DND-41 (cell line): ENCODE results near the gene BGN.

Experiments used
- ATAC-seq: fragments of 200-7000 bp; cut with Tn5 transposase; 3 replicates; pipeline ENCODE4 v1.9.1; 2021; ENCODE audit warnings: low read depth; ENCODE audit not compliant: insufficient read depth
- DNase-seq: peaks from one replicate; pipeline ENCODE4 v3.0.0-alpha.2; 2020
- H2AFZ ChIP-seq: 2 replicates; pipeline ENCODE4 v1.6.0; 2012; ENCODE audit warnings: low read depth, low read length
- H3K27ac ChIP-seq: 2 replicates; pipeline ENCODE4 v1.5.1; 2012; ENCODE audit warnings: low read length, inconsistent platforms
- H3K27me3 ChIP-seq: fragments of 200-600 bp; sonication (generic); 2 replicates; pipeline ENCODE4 v1.6.0; 2012; ENCODE audit warnings: low read length, mild to moderate bottlenecking, inconsistent platforms; ENCODE audit not compliant: insufficient read depth, poor library complexity
- H3K36me3 ChIP-seq: 2 replicates; pipeline ENCODE4 v1.5.1; 2012; ENCODE audit warnings: low read length, inconsistent platforms; ENCODE audit not compliant: insufficient read depth
- H3K4me1 ChIP-seq: 2 replicates; pipeline ENCODE4 v1.5.1; 2012; ENCODE audit warnings: mild to moderate bottlenecking, low read length; ENCODE audit not compliant: insufficient read depth
- H3K4me2 ChIP-seq: 2 replicates; pipeline ENCODE4 v1.6.0; 2012; ENCODE audit warnings: mild to moderate bottlenecking, moderate library complexity, low read length, inconsistent platforms; ENCODE audit not compliant: insufficient read depth
- H3K4me3 ChIP-seq, 2 experiments: fragments of 200-600 bp in 1 of 2; shearing (Covaris generic) in 1 of 2; 2 replicates each; pipeline ENCODE4 v1.5.1; 2012 to 2016; ENCODE audit warnings: inconsistent platforms in 2 of 2, low read length in 2 of 2, mild to moderate bottlenecking in 2 of 2, low read depth in 1 of 2, moderate library complexity in 1 of 2
- H3K79me2 ChIP-seq: 2 replicates; pipeline ENCODE4 v1.6.0; 2012; ENCODE audit warnings: low read length, inconsistent platforms; ENCODE audit not compliant: insufficient read depth
- H3K9ac ChIP-seq: 2 replicates; pipeline ENCODE4 v1.6.0; 2012; ENCODE audit warnings: low read depth, mild to moderate bottlenecking, inconsistent platforms, low read length, moderate library complexity
- H3K9me3 ChIP-seq: 2 replicates; pipeline ENCODE4 v1.5.1; 2012; ENCODE audit warnings: low read length, moderate library complexity, mild to moderate bottlenecking, inconsistent platforms; ENCODE audit not compliant: insufficient read depth, severe bottlenecking
- H4K20me1 ChIP-seq: 2 replicates; pipeline ENCODE4 v1.6.0; 2012; ENCODE audit warnings: low read length; ENCODE audit not compliant: insufficient read depth
- CTCF ChIP-seq: IDR thresholded peaks from 2 replicates; pipeline ENCODE4 v1.5.1; 2012; ENCODE audit warnings: borderline replicate concordance, low read length, moderate library complexity, mild to moderate bottlenecking; ENCODE audit not compliant: poor library complexity, severe bottlenecking; ENCODE audit errors: extremely low read depth
- EZH2 ChIP-seq: IDR thresholded peaks from 3 replicates; pipeline ENCODE4 v1.6.1; 2012; ENCODE audit warnings: borderline replicate concordance, low read depth, mild to moderate bottlenecking, moderate library complexity, low read length, inconsistent platforms; ENCODE audit not compliant: severe bottlenecking

Gene BGN

GRCh38 chrX:153491351-153491914 is 3.3 kb upstream of the BGN start:
- DNase-seq (no peak), ATAC-seq (no peak)
- no peaks in the 10 kb centered on the region for H4K20me1 ChIP-seq
- H3K9ac ChIP-seq = no peak overlapping the region
- H3K9me3 ChIP-seq = no peaks in the 10 kb centered on the region
- H3K27me3 ChIP-seq = no peaks in the 10 kb centered on the region
- no peak overlapping the region for H3K4me3 ChIP-seq
- H3K79me2 ChIP-seq = no peaks in the 10 kb centered on the region
- H2AFZ ChIP-seq = no peak overlapping the region
- H3K36me3 ChIP-seq = no peaks in the 10 kb centered on the region
- no peak overlapping the region for H3K4me2 ChIP-seq
- no peak for TF ChIP-seq EZH2
- no peak for TF ChIP-seq CTCF
- no peaks in the 10 kb centered on the region for H3K4me1 ChIP-seq
- H3K27ac ChIP-seq = no peak overlapping the region

GRCh38 chrX:153491918-153492317 is 2.9 kb upstream of the BGN start:
- no peak overlapping the region for H2AFZ ChIP-seq
- DNase-seq (no peak), ATAC-seq (no peak)
- no peak overlapping the region for H3K4me2 ChIP-seq
- H3K4me1 ChIP-seq = no peaks in the 10 kb centered on the region
- no peaks in the 10 kb centered on the region for H4K20me1 ChIP-seq
- no peaks in the 10 kb centered on the region for H3K27me3 ChIP-seq
- H3K9me3 ChIP-seq = no peaks in the 10 kb centered on the region
- H3K79me2 ChIP-seq = no peaks in the 10 kb centered on the region
- TF ChIP-seq CTCF = no peak
- TF ChIP-seq EZH2 = no peak
- H3K27ac ChIP-seq = no peak overlapping the region
- H3K9ac ChIP-seq = no peak overlapping the region
- no peak overlapping the region for H3K4me3 ChIP-seq
- H3K36me3 ChIP-seq = no peaks in the 10 kb centered on the region

GRCh38 chrX:153492543-153492942 is 2.2 kb upstream of the BGN start:
- no peaks in the 10 kb centered on the region for H3K9me3 ChIP-seq
- TF ChIP-seq EZH2 = no peak
- TF ChIP-seq CTCF = no peak
- no peak overlapping the region for H2AFZ ChIP-seq
- no peaks in the 10 kb centered on the region for H3K79me2 ChIP-seq
- H3K36me3 ChIP-seq = no peaks in the 10 kb centered on the region
- DNase-seq (no peak), ATAC-seq (no peak)
- no peak overlapping the region for H3K4me2 ChIP-seq
- no peak overlapping the region for H3K27ac ChIP-seq
- H3K9ac ChIP-seq = no peak overlapping the region
- no peaks in the 10 kb centered on the region for H3K4me1 ChIP-seq
- no peaks in the 10 kb centered on the region for H3K27me3 ChIP-seq
- H3K4me3 ChIP-seq = no peak overlapping the region
- H4K20me1 ChIP-seq = no peaks in the 10 kb centered on the region

- ATAC-seq = no peak
- H3K27me3 ChIP-seq = no peaks in the 10 kb centered on the region
- no peak overlapping the region for H2AFZ ChIP-seq
- H3K79me2 ChIP-seq = no peaks in the 10 kb centered on the region
- no peak overlapping the region for H3K4me2 ChIP-seq
- H3K4me1 ChIP-seq = no peaks in the 10 kb centered on the region
- no peak overlapping the region for H3K27ac ChIP-seq
- no peak overlapping the region for H3K4me3 ChIP-seq
- TF ChIP-seq CTCF (no peak), EZH2 (no peak)
- no peaks in the 10 kb centered on the region for H4K20me1 ChIP-seq
- no peaks in the 10 kb centered on the region for H3K36me3 ChIP-seq
- DNase-seq = no peak
- no peak overlapping the region for H3K9ac ChIP-seq
- H3K9me3 ChIP-seq = no peaks in the 10 kb centered on the region
These were observed 1.7 kb upstream of the BGN start for GRCh38 chrX:153493085-153493484.
